Measurements from ENCODE around the gene EYA3.
A peak's percentile ranks its signal among the peaks of the same experiment; 100 is the strongest.

Gene EYA3

GRCh38 chr1:28088168-28088961 lies at the start of gene EYA3:
Gene EYA3 (minus strand): TSS chr1:28088610. CDS start chr1:28058026, 30,584 bp downstream.
- H3K4me3 ChIP-seq (ENCODE audit: low read depth, low read length): peak within 1 kb of the TSS; percentile 87
- peak; percentile 92 for DNase-seq (ENCODE audit: low read depth)

- H3K4me3 ChIP-seq (ENCODE audit: low read depth, low read length): no peak overlapping the region
- DNase-seq (ENCODE audit: low read depth): no peak
These were observed 48.7 kb upstream of the EYA3 start for GRCh38 chr1:28136922-28137613.

GRCh38 chr1:28136169-28136921 lies 47.9 kb upstream of the EYA3 start:
- DNase-seq (ENCODE audit: low read depth): no peak
- no peak overlapping the region for H3K4me3 ChIP-seq (ENCODE audit: low read depth, low read length)

- no peak for DNase-seq (ENCODE audit: low read depth)
- H3K4me3 ChIP-seq (ENCODE audit: low read depth, low read length): no peak overlapping the region
These were observed 47.2 kb upstream of the EYA3 start for GRCh38 chr1:28135371-28136168.

DNA sequence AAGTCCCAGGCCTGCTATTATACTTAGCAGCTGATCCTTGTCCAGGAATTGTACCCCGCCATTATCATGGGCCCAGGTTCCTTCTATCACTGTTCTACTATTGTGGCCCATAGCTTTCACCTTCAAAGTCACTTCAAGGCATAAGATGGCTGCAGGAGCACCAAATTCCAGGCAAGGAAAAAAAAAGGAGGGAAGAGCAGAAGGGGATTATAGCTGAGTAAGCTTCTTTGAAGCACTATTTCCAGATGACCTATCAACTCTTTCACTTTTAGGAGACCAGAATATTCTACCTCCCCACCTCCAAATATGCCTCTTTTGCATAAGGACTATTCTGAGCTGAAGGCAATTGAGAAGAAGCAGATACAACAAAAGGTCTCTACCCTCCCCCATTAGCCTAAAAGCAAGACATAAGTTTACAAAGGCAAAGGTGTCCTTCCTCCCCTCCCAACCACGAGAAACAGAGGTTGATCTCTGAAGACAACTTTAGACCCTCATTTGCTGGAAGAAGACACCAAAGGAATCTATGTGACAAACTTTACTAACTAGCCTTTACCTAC lies 46.3 kb upstream of the EYA3 start:
- no peak for DNase-seq (ENCODE audit: low read depth)
- H3K4me3 ChIP-seq (ENCODE audit: low read depth, low read length): no peak overlapping the region

GRCh38 chr1:28132171-28133167 lies 44.1 kb upstream of the EYA3 start:
- no peak for DNase-seq (ENCODE audit: low read depth)
- no peak overlapping the region for H3K4me3 ChIP-seq (ENCODE audit: low read depth, low read length)

GRCh38 chr1:28130901-28131300 lies 42.5 kb upstream of the EYA3 start:
- no peak for DNase-seq (ENCODE audit: low read depth)
- H3K4me3 ChIP-seq (ENCODE audit: low read depth, low read length): no peak overlapping the region

DNA sequence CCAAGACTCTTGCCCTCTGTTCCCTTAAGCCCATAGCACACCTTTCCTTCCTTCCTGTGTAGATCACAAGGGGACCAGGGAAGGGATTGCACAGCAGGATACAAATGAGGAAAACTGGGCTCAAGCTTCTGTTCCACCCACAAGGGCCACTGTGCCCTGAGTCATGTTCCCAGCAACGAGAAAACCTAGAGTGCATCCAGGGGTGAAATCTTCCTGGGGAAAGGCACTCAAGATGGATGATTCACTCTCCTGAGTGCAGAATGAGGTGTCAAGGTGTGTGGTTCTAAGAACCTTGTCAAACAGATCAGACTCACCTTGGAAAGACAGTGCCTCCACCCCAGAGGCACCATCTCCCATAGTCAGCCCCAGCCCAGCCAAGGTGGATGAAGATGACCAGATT lies 40.7 kb upstream of the EYA3 start:
- H3K4me3 ChIP-seq (ENCODE audit: low read depth, low read length): no peak overlapping the region
- no peak for DNase-seq (ENCODE audit: low read depth)

DNA sequence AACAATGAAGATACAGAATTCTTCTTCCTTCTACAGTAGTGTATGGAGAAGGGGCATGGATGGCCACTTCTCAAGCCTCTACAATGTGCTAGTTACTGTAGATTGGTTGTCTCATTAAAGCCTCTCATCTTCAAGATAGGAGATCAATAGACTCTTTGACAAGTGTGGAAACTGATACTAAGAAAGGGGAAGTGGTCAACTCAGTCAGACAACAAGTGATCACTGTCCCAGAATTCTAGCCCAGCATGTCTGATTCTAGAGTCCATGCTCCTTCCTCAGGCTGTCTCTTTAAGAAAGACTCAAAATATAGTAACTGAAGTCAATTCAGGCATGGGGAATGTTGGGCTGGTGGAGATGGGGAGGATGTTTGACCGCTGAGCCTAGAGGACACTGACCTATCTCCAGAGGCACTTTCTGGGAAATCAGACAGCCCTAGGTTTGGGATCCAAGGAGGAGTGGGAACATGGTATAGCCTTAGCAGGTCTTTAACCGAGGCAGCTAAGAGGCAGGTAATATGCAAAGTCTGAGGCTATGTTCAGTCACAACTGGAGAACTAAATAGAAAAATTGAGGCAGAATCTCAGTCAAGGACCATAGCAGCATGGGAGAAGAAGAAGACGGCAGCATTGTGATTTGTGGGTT lies 39.3 kb upstream of the EYA3 start:
- no peak overlapping the region for H3K4me3 ChIP-seq (ENCODE audit: low read depth, low read length)
- no peak for DNase-seq (ENCODE audit: low read depth)

GRCh38 chr1:28126783-28127490 lies 38.5 kb upstream of the EYA3 start:
- no peak for DNase-seq (ENCODE audit: low read depth)
- H3K4me3 ChIP-seq (ENCODE audit: low read depth, low read length): no peak overlapping the region

DNA sequence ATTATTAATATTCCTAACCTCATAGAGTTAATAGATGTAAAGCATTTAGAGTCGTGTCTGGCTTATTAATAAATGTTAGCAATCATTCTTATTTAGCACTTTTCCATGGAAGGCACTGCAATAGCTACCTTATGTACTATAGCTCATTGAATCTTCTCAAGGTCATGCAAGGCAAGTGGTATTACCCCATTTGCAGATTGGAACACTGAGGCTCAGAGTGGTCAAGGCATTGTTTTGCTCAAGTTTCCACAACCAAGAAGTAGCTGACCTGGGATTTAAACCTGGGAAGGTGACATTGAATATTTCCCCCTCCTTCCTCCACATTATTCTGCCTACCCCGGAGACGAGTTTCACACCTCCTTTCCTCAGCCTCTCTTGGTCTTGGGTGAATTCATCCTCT lies 37.8 kb upstream of the EYA3 start:
- DNase-seq (ENCODE audit: low read depth): no peak
- no peak overlapping the region for H3K4me3 ChIP-seq (ENCODE audit: low read depth, low read length)

- no peak for DNase-seq (ENCODE audit: low read depth)
- H3K4me3 ChIP-seq (ENCODE audit: low read depth, low read length): no peak overlapping the region
These were observed 35.1 kb upstream of the EYA3 start for GRCh38 chr1:28123461-28123961.

- no peak overlapping the region for H3K4me3 ChIP-seq (ENCODE audit: low read depth, low read length)
- DNase-seq (ENCODE audit: low read depth): no peak
These were observed 33.8 kb upstream of the EYA3 start for GRCh38 chr1:28122183-28122582.

DNA sequence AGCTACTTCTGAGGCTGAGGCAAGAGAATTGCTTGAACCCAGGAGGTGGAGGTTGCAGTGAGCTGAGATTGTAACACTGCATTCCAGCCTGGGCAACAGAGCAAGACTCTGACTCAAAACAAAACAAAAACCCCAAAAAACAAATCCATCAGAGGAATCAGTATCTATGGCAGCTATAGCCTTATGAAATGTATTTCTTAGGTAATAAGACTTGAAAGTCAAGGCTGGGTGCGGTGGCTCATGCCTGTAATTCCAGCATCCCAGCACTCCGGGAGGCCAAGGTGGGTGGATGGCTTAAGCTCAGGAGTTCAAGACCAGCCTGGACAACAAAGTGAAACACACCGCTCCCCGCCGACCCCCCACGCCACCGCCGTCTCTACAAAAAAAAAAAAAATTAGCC lies 31.1 kb upstream of the EYA3 start:
- H3K4me3 ChIP-seq (ENCODE audit: low read depth, low read length): no peak overlapping the region

GRCh38 chr1:28118640-28119307 lies 30.4 kb upstream of the EYA3 start:
- no peak for DNase-seq (ENCODE audit: low read depth)
- no peak overlapping the region for H3K4me3 ChIP-seq (ENCODE audit: low read depth, low read length)

More for the DNA sequence above, 31.1 kb upstream of the EYA3 start:
- no peak for DNase-seq (ENCODE audit: low read depth)

DNA sequence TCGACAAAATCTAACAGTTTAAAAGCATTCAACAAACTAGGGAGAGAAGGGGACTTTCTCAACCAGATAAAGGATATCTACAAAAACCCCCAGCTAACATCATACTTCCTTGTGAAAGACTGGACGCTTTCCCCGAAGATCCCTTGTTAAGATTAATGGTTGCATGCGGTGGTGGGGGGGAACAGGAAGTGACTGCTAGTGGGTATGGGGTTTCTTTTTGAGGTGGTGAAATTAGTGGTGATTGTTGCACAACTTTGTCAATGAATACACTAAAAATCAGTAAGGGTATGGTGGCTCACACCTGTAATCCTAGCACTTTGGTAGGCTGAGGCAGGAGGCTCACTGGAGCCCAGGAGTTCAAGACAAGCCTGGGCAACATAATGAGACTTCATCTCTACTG lies 26.9 kb upstream of the EYA3 start:
- no peak for DNase-seq (ENCODE audit: low read depth)
- H3K4me3 ChIP-seq (ENCODE audit: low read depth, low read length): no peak overlapping the region

All from skeletal muscle cell (primary cell).